Hepatocyte (in vitro differentiated cells): Measurements from ENCODE around the gene CGGBP1.

Source experiments
- CTCF ChIP-seq: fragments of 200-600 bp; sonication (generic); IDR thresholded peaks from 2 replicates; pipeline ENCODE4 v1.5.1; 2016; ENCODE audit warnings: antibody characterized with exemption, mild to moderate bottlenecking; ENCODE audit not compliant: poor library complexity
- EZH2 ChIP-seq: fragments of 200-600 bp; sonication (generic); IDR thresholded peaks from 2 replicates; pipeline ENCODE4 v1.6.1; 2016; ENCODE audit warnings: antibody characterized with exemption, mild to moderate bottlenecking, borderline replicate concordance
- EZH2phosphoT487 ChIP-seq: fragments of 200-600 bp; sonication (generic); IDR thresholded peaks from one replicate; pipeline ENCODE4 v1.6.1; 2018; ENCODE audit warnings: antibody characterized with exemption, mild to moderate bottlenecking, low read depth, moderate library complexity; ENCODE audit not compliant: unreplicated experiment, severe bottlenecking

DNA sequence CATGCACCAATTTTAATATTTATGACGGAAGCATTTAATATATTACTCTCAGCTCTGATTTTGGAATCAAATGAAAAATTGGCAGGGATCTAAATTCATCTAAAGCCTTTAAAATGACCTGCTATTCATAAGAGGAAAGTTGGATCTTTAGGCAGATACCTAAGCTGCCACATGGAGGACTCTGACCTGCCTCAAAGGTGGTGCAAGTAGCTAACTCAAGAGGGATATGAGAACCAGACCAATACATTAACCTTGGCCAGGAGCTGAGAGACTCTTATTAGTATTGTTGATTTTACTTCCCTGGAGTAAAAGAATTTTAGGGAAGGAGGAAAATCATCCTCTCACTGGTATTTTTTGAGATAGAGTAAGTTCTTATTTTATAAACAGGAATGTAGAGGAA, 17.9 kb upstream of the CGGBP1 start:
- TF ChIP-seq CTCF (no peak), EZH2 (no peak), EZH2phosphoT487 (no peak)
